ENCODE data around the gene INPP5D.
"Not testable (repeated sequence)": the region's sequence is repeated elsewhere in the genome, so short reads cannot be mapped to it uniquely, and the experiment has no call there.

The INPP5D gene

DNA sequence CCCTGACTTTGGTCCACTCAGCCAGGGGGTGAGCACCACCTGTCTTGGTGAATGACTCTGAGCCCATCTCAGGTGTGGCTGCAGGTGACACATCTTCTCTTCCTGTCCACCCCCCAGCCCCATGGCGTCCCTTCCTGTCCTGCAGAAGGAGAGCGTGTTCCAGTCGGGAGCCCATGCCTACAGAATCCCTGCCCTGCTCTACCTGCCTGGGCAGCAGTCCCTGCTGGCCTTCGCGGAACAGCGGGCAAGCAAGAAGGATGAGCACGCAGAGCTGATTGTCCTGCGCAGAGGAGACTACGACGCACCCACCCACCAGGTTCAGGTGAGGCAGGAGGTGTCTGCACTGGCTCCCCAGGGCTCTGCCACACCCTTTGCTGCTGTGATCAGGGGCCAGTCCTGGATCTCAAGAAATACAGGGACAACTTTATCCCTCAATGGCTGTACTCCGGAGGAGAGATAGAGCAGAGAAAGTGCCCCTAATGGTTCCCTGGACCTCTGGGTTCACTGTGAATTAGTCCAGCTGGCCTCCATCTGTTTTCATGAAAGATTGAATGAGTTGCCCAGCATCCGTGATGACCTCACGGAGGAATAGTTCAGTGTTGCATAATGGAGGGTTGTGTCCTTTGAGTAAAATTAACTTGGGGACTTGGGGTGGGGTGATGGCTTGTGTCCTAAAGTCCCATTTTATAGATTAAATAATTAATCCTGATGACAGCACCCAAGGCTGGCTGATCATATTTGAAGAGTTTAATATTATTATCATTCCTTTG is 27.4 kb upstream of the INPP5D start, which contains the start of gene NEU2:
Gene NEU2, plus strand, starts transcription at position 122 of the 770 bp plus-strand sequence. Its CDS starts 0 bp downstream, at position 122.
- no peak for DNase-seq (ENCODE audit: low read depth)

DNA sequence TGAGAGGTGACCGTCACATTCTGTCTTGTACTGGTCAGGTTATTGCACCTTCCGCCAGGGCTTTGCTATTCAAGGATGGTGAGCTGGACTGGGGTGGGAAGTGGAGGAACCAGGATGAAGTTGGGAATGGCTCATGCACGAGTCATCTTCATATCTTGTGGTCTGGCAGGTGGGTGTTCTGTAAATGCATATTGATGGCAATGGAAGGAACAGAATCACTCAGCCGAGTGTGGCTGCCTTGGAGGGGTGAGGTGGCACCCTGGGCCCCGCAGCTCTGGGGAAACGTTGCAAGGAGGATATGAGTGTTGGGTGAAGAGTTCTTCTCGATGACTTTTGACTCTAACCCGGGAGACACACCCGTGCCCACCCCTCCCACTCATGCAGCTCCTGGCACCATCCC is 26.5 kb upstream of the INPP5D start:
- DNase-seq (ENCODE audit: low read depth), result no peak

DNA sequence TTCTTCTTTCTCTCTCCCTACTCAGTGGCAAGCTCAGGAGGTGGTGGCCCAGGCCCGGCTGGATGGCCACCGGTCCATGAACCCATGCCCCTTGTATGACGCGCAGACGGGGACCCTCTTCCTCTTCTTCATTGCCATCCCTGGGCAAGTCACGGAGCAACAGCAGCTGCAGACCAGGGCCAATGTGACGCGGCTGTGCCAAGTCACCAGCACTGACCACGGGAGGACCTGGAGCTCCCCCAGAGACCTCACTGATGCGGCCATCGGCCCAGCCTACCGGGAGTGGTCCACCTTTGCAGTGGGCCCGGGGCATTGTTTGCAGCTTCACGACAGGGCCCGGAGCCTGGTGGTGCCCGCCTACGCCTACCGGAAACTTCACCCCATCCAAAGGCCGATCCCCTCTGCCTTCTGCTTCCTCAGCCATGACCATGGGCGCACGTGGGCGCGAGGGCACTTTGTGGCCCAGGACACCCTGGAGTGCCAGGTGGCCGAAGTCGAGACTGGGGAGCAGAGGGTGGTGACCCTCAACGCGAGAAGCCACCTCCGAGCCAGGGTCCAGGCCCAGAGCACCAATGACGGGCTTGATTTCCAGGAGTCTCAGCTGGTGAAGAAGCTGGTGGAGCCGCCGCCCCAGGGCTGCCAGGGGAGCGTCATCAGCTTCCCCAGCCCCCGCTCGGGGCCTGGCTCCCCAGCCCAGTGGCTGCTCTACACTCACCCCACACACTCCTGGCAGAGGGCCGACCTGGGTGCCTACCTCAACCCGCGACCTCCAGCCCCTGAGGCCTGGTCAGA is 25.9 kb upstream of the INPP5D start:
- DNase-seq (ENCODE audit: low read depth), result no peak

DNA sequence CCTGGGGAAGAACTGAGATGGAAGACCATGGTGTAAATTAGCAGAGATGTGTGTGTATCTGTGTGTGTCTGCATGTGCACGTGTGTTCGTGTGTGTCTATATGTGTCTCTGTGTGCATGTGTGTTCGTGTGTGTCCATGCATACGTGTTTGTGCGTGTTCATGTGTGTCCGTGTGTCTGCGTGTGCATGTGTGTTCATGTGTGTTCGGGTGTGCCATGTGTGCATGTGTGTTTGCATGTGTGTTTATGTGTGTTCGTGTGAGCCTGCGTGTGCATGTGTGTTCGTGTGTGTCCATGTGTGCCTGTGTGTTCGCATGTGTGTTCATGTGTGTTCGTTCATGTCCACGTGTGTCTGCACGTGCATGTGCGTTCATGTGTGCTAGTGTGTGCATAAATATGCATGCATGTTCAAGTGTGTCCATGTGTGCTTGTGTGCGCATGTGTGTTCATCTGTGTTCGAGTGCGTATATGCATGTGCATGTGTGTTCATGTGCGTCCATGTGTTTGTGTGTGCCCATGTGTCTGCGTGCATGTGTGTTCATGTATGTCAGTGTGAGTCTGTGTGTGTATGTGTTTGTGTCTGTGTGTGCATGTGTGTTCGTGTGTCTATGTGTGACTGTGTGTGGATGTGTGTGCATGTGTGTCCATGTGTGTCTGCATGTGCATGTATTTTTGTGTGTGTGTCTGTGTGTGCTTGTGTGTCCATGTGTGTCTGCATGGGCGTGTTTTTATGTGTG is 24.5 kb upstream of the INPP5D start:
- no peak for DNase-seq (ENCODE audit: low read depth)

DNA sequence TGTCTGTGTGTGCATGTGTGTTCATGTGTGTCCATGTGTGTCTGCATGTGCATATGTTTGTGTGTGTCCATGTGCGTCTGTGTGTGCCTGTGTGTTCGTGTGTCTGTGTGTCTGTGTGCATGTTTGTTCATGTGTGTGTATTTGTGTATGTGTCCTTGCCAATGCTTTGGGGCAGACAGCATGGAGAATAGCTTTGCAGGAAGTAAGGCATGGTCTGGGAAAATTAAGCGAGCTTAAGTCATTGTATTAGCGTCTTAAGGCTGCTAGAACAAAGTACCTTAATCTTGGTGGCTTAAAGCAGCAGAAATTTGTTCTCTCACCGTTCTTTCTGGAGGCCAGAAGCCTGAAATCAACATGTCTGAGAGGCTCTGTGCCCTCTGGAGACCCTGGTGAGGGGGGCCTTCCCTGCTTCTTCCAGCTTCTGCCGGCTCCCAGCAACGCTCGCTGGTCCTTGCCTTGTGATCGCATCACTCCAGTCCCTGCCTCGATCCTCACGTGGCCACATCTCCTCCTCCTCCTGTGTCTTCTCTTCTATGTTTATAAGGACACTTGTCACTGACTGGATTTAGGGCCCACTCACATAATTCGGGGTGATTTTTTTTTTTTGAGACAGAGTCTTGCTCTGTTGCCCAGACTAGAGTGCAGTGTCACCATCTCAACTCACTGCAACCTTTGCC is 23.8 kb upstream of the INPP5D start:
- DNase-seq (ENCODE audit: low read depth), result no peak

DNA sequence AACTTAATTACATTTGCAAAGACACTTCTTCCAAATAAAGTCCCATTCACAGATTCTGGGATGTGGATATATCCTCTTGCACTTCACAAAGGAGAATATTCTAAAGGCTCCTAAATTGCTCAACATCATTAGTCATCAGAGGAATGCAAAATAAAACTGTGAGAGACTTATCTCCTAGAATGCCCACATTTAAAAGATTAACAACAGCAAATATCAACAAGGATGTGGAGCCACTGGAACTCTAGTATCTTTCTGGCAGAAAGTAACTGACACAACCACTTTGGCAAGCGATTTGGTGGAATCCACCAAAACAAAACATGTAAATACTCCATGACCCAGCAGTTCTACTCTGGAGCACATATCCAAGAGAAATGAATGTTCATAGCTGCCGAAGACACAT is 23.1 kb upstream of the INPP5D start:
- no peak for DNase-seq (ENCODE audit: low read depth)

DNA sequence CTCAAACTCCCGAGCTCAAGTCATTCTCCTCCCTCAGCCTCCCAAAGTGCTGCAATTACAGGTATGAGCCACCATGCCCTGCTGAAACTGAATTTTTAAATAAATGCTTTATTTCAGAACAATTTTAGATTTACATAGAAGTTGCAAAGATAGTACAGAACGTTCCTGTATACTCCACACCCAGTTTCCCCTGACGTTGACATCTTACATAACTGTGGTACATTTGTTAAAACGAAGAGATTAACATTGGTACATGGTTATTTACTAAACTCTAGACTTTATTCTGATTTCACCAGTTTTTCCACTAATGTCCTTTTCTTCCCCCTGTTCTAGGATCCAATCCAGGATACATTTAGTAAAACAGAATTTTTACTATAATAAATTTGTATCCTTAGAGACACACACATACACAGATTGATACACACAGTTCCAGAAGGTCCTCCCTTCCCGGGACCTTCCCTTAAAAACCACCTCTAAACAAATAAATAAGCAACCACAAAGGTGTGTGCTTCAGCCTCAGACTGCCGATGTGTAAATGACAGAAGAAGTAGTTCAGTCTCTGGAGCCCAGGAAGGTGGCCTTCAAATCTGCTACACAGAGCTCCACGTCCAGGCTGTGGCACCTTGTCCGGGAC is 20.8 kb upstream of the INPP5D start:
- no peak for DNase-seq (ENCODE audit: low read depth)

DNA sequence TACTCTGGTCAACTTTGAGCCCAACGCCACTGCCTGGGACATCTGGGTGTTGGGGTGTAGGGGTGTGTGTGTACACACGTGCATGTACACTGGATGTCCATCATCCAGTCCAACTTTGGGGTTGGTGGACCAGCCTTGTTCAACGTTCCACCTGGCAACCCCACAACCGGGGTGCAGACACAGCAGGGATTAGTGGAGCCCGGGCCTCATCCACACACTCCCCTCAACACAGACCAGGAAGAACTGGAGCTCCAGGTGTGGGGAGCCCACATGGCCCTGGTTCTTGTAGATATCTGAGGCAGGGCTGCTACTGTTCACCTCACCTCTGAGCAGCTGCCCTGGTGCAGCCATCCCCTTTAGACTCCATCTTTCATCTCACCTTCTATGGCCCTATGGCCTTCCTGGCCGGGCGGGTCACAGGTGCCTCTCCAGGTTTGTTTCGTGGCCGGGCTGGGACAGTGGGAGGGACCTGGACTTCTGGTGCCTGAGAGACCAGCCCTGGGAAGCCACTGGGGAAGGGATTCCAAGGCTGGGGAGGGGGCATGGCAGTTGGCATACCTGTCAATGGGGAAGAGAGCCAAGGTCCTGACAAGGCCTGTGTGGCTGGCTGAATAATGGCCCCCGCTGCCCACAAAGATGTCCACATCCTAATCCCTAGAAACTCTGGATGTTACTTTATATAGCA is 20.2 kb upstream of the INPP5D start:
- no peak for DNase-seq (ENCODE audit: low read depth)

DNA sequence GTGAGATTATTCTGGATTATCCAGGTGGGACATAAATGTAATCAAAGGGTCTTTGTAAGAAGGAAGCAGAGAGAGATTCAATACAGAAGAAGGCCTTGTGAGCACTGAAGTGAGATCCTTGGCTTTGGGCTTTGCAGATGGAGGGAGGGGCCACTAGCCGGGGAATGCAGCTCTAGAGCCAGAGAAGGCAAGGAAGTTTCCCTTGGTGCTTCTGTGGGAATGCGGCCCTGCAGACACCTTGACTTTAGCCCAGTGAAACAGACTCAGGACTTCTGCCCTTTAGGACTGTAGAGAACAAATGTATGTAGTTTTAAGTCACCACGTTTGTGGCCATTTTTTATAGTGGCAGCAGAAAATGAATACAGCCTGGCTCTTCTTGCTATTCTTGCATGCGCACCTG is 19.6 kb upstream of the INPP5D start:
- DNase-seq (ENCODE audit: low read depth), result no peak

DNA sequence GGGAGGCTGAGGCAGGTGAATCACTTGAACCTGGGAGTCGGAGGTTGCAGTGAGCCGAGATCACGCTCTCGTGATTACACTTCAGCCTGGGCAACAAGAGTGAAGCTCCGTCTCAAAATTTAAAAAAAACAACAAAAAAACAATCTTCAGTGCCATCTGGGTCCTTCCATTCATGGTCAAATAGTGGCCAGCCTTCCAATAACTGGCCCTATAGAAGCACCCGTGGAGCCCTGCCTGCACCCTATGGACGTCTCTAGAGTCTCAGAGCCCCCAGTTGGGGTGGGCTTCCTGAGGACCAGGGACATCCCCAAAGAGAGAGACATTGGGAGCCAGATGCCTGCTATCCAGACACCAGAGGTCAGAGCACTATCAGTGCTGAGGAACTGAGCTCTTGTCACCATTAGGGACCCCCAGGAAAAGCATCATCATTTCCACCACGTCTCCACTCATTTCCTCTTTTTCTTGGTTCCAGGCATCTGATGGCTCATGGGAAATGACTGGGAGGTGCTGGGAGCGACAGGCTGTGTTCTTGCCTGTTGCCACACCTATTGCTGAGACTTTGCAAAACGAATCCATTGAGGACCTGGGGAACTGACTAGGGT is 18.3 kb upstream of the INPP5D start:
- no peak for DNase-seq (ENCODE audit: low read depth)

DNA sequence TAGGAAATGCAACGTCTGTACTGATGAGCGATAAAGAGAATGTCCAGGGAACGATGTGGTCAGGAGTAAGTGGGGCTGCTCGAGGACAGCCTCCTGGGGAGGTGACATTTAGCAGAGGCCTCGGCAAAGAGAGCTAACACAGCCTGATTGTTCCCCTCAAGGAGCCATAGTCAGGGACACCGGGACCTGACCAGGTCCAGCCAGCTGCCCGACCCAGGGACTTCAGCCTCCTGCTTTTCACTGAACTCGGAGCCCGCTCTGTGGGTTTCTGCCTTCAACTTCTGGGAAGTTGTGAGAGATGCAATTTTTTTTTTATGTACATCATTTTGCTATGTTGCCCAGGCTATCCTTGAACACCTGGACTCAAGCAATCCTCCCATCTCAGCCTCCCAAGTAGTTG is 17.6 kb upstream of the INPP5D start:
- DNase-seq (ENCODE audit: low read depth), result no peak

DNA sequence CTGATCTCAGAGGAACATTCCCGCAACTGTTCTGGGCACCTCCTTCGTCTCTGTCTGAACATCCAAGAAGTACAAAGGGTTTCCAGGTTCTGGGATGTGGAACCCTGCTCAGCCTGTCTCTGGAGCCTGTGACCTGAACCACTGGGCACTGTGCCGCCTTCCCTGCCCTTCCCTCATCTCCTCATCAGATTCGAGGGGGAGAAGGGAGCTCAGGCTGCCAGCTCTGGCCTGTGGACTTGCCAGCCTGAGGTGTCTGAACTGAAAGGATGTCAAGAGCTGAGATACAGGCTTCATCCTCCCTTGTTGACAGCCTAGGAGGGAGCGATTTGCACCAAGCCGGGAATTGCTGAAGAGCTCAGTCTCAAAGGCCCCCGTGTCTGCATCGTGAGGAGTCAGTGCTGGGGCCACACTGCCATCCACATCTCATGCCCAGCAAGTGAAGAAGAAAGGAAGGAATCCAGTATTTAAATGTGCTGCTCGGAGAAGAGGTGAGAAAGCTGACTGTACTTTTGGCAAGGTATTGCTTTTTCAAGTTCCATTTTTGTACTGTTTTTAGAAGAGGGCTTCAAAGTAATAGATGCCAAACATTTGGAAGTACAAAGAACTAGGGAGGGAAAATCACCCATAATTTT is 15.1 kb upstream of the INPP5D start:
- DNase-seq (ENCODE audit: low read depth), result no peak

DNA sequence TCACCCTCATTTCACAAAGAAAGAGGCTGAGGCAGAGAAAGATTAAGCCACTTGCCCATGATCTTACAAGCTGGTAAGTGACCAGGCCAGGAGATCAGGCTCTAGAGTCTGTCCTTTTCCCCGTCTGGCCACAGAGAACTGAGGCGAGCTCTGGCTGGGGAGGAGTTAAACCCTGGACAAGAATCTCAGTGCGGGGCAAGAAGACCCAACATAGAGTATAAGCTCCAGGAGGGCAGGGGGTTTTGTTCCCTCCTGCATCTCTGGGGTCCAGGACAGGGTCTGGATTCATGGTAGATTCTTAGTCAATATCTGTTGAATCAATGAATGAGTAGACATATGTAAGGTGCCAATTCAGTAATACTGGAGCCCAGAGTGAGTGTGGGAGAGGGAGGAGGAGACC is 12.9 kb upstream of the INPP5D start:
- DNase-seq (ENCODE audit: low read depth), result no peak

DNA sequence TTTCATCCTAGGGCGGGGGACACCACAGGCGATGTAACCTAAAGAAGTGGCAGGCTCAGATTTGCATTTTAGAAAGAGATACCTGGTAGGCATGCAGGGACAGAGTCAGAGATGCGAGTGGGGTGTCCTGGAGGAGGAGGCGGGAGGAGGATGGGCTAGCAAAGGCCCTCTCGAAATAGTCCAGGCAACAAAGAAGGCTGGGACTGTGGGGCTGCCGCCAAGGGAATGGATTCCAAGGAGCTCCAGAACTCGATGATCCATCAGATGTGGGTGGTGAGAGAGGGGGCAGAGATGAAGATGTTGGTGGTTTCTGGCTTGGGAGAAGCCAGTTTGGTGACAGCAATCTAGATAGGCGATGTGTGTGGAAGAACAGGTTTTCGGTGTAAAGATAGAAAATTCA is 12.5 kb upstream of the INPP5D start:
- DNase-seq (ENCODE audit: low read depth), result no peak

DNA sequence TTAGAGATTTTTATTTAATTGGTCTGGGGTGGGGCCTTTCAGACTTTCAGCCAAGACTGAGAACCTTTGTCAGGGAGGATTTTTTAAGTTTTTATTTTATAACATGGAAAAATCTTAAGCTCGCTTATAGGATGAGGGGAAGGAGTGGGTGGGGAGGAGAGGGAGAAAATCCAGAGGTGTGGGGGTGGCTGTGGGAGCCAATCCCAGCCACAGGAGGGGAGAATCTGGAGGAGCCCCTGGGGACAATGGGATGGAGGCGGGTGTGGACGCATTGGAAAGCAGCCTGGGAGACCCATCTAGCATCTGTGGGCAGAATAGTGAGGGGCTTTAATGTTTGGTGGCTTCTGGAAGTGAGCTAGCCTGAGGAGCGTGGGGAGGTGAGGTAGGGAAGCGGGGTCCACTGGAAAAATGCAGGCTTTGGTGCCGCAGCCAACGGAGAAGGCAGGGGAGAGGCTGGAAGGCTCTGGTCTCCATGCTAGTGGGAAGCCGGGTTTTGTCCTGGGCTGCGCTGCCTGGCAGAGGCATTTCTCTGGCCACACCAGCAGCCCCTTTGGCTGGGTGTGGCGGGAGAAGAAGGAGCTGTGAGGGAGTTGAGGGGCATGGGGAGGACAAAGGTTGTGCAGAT is 11.5 kb upstream of the INPP5D start:
- DNase-seq (ENCODE audit: low read depth), result no peak

DNA sequence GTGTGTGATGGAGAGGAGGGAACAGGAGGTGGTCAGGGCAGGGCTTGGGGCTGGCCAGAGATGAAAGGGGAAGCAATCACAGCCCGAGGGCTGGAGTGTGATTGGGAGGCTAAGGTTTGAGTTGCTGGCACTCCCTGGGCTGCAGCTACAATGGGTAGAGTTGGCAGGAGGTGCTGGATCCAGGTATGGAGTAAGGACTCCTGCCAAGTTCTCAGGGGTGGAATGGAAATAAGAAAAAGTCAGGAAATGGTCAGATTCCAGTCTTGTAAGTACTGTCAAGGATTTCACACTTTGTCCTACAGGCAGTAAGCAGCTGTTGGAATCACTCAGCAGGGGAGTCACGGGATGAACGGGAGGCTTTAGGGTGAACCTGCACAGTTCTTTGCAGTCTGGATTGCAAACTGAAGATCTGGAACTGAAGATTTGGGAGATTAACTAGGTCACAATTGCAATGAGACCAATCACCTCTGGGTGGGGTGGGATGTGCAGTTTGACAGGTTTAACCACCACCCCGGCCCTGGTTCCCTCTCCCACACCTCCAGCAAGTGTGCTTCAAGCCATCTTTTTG is 10.9 kb upstream of the INPP5D start:
- no peak for DNase-seq (ENCODE audit: low read depth)

DNA sequence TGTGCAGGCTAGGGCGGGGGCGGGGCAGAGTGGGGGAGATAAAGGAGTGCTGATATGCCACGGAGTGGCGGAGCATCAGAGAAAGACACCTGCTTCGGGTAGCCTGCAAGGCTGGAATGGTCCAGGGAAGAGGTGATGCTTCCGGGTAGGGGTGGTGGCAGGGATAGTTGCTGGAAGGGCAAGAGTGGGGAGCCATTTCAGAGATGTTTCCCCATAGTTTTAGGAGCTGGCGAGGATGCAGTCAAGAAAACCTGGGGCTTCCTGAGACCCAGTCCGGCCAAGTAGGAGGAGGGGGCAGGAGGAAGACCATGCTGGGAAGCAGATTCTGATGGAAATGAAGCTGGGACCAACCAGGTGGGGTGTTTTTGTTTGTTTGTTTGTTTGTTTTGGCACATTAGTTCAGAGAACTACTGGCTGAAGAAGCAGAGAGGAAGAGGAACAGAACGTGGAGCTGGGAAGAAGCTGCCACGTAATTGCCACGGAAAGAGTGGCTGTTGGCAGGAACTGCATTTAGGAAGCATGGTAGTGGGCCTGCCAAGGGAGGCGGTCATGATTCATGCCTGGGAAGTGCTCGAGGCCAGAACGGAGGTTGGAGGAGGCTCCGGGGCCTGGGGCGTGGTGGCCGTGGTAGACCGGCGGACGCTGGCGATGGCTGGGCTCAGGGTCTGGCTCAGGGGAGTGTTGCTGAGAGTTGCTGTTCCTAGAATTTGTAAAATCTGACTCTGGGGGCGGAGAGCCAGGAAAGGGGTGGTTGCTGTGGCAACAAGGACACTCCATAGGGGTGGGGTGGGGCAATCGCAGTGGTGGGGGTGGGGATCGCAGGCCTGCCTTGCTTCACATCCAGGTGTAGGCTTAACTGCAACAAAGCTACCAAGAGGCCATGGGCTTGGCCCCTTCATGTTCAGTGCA is 8.6 kb upstream of the INPP5D start:
- DNase-seq (ENCODE audit: low read depth), result no peak

DNA sequence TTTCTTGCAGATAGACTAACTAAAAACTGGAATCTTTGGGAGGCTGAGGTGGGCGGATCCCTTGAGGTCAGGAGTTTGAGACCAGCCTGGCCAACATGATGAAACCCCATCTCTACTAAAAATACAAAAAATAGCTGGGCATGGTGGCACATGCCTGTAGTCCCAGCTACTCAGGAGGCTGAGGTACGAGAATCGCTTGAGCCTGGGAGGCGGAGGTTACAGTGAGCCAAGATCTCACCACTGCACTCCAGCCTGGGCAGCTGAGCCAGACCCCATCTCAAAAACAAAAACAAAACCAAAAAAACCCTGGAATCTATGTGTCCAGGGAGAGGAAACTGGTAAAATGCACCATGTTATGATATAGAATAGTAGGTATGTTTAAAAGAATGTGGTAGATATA is 7.6 kb upstream of the INPP5D start:
- not testable (repeated sequence) for DNase-seq (ENCODE audit: low read depth)

Measured in non-pigmented ciliary epithelial cell (primary cell).